Fibroblast of villous mesenchyme (primary cell): ENCODE results near the gene TEX38. TPM values are rescaled to one million over a fixed set of nuclear protein-coding genes. Genes with fewer than 3 reads are reported as not detected.
A peak's percentile ranks its signal among the peaks of the same experiment; 100 is the strongest.
"Not testable (repeated sequence)": the region's sequence is repeated elsewhere in the genome, so short reads cannot be mapped to it uniquely, and the experiment has no call there.

ENCODE experiments used
- DNase-seq: peaks from one replicate; pipeline ENCODE4 v3.0.0-alpha.2; 2010; ENCODE audit warnings: low read depth
- H3K4me3 ChIP-seq: 2 replicates; pipeline ENCODE4 v1.5.1; 2011; ENCODE audit warnings: low read depth, mild to moderate bottlenecking, low read length
- CTCF ChIP-seq: IDR thresholded peaks from 2 replicates; pipeline ENCODE4 v1.5.1; 2012; ENCODE audit warnings: low read depth, mild to moderate bottlenecking, low read length; ENCODE audit not compliant: insufficient read depth
- total RNA-seq: library from RNA; depleted of rRNA; stranded (reverse); fragments of >200 nt; gene quantifications from 2 replicates; pipeline ENCODE4 v1.2.3, GENCODE V29; 2012

The TEX38 gene
- total RNA-seq, 1 donor, result under 0.01 TPM

DNA sequence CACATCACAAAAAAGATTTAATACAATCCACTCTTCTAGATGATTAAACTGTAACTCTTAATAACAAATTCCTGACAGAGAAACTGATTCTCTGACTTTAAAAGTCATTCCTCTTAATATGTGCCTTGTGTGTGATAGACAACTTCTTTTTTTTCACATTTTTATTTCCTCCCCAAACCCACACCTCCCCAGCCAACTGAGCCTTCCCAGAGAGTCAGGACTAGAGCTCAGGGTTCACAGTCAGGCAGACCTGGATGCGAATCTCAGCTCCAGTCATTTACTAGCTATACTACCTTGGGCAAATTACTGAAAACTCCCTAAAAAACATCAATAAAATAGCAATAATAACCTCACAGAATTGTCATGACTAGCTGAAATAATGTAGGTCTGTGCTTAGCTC, 17.6 kb upstream of the TEX38 start:
- TF ChIP-seq CTCF, result no peak
- peak overlapping the region; percentile 37 for H3K4me3 ChIP-seq
- no peak for DNase-seq

DNA sequence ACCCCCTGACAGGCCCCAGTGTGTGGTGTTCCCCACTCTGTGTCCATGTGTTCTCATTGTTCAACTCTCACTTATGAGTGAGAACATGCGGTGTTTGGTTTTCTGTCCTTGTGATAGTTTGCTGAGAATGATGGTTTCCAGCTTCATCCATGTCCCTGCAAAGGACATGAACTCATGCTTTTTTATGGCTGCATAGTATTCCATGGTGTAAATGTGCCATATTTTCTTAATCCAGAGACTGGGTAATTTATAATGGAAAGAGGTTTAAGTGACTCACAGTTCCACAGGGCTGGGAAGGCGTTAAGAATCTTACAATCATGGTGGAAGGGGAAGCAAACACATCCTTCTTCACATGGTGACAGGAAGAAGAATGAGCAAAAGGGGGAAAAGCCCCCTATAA, 17.0 kb upstream of the TEX38 start:
- not testable (repeated sequence) for DNase-seq

DNA sequence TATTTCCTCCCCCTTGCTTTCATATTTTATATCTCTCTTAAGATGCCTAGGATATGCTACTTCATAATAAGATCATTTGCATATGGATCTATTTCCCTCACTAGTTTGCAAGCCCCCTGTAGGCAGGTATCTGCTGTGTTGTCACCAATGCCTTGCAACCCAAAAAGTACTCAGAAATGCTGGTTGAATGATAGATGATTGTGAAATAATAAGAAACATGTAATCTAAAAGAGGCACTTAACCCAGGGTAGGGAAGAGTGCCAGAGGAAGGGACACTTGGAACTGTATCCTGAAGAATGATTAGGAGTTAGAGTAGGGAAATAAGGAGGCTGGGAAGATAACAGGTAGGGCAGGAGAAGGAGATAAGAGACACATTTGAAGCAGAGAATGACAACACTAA, 15.8 kb upstream of the TEX38 start:
- no peak overlapping the region for H3K4me3 ChIP-seq
- no peak for TF ChIP-seq CTCF
- DNase-seq, result no peak

More for the DNA sequence above, 17.0 kb upstream of the TEX38 start:
- H3K4me3 ChIP-seq, result not testable (repeated sequence)

- no peak for TF ChIP-seq CTCF
- DNase-seq, result no peak
- no peak overlapping the region for H3K4me3 ChIP-seq
These were observed 15.0 kb upstream of the TEX38 start for GRCh38 chr1:46656643-46657042.

- no peak for DNase-seq
- H3K4me3 ChIP-seq, result no peak overlapping the region
- TF ChIP-seq CTCF, result no peak
These were observed 13.9 kb upstream of the TEX38 start for GRCh38 chr1:46657775-46658174.

GRCh38 chr1:46659307-46659870, 12.3 kb upstream of the TEX38 start:
- H3K4me3 ChIP-seq, result no peak overlapping the region
- DNase-seq, result no peak
- TF ChIP-seq CTCF, result no peak

GRCh38 chr1:46660116-46660515, 11.5 kb upstream of the TEX38 start:
- DNase-seq, result not testable (repeated sequence)

GRCh38 chr1:46662919-46663318, 8.7 kb upstream of the TEX38 start:
- not testable (repeated sequence) for H3K4me3 ChIP-seq, DNase-seq

More at GRCh38 chr1:46660116-46660515, 11.5 kb upstream of the TEX38 start:
- H3K4me3 ChIP-seq, result not testable (repeated sequence)

DNA sequence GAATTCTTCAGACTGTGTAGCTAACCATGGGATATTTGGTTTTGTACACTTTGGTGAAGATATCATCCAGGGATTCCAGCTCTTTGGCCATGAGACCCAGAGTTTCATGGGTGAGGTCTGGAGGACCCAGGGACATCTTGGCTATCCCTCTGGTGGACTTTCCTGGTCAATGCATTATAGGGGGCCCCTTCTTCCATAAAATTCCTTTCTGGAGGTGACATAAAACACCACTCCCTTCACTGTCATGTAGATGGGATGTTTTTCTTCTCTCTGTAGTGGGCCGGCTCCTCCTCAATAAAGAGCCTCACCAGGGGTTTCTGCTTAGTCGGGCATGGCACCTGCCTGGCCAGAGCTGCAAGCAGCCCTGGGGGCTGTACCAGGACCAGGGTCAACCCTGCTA, 5.7 kb upstream of the TEX38 start:
- TF ChIP-seq CTCF, result peak; percentile 8
- no peak for DNase-seq
- H3K4me3 ChIP-seq, result no peak overlapping the region
